ENCODE data around the gene TRIM42.

DNA sequence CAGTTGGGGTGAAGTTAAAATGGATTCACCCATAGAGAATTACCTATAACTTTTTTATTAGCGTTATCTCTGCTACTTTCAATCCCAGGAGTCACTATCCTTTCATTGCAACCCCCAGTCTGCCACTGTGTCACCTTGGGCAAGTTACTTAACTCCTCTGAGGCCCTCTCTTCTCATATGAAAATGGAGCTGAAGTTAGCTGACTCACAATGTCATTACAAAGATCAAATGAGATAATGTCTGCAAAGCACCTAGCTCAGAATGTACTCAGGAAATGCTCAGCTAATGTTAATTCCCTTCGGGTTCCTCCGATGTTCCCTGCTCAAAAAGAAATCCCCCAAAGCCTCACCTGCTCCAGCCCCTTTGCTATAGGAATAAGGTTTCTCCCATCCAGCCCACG lies 50.0 kb downstream of the TRIM42 start:
- TF ChIP-seq, protein P1, sequence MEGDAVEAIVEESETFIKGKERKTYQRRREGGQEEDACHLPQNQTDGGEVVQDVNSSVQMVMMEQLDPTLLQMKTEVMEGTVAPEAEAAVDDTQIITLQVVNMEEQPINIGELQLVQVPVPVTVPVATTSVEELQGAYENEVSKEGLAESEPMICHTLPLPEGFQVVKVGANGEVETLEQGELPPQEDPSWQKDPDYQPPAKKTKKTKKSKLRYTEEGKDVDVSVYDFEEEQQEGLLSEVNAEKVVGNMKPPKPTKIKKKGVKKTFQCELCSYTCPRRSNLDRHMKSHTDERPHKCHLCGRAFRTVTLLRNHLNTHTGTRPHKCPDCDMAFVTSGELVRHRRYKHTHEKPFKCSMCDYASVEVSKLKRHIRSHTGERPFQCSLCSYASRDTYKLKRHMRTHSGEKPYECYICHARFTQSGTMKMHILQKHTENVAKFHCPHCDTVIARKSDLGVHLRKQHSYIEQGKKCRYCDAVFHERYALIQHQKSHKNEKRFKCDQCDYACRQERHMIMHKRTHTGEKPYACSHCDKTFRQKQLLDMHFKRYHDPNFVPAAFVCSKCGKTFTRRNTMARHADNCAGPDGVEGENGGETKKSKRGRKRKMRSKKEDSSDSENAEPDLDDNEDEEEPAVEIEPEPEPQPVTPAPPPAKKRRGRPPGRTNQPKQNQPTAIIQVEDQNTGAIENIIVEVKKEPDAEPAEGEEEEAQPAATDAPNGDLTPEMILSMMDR (IDR thresholded peaks at IDR 0.05), result no peak
- no peak for TF ChIP-seq POLR2A (IDR thresholded peaks at IDR 0.05)

Data from tibial nerve (tissue), 3 donors.